SK-N-SH (cell line): ENCODE measurements around the gene NOX4. TPM values are rescaled to one million over a fixed set of nuclear protein-coding genes. Genes with fewer than 3 reads are reported as not detected.

ENCODE experiments used
- CTCF ChIA-PET: fragments of 300-600, 350-600 bp; formaldehyde crosslinking; extraction: SDS; loops from one replicate; lab custom pipeline; 2021; lab: Yijun Ruan, JAX
- POLR2A ChIA-PET: fragments of 350-600 bp; sonication (Branson Sonifier 250); formaldehyde crosslinking; extraction: SDS; loops from one replicate; lab custom pipeline; 2020; ENCODE audit warnings: antibody characterized with exemption, inconsistent platforms; lab: Yijun Ruan, JAX
- DNase-seq: peaks from one replicate; pipeline ENCODE4 v3.0.0; 2012
- H2AFZ ChIP-seq: fragments of 200-600 bp; sonication (generic); 2 replicates; pipeline ENCODE4 v1.8.1; 2016; ENCODE audit warnings: antibody characterized with exemption, mild to moderate bottlenecking, low read depth
- H3F3A ChIP-seq: fragments of 200-600 bp; sonication (generic); replicated peaks from 2 replicates; pipeline ENCODE3; 2016; ENCODE audit warnings: antibody characterized with exemption, mild to moderate bottlenecking; ENCODE audit not compliant: insufficient read depth
- H3K27ac ChIP-seq, 2 experiments: fragments of 200-500 bp in 1 of 2; fragments of 200-600 bp in 1 of 2; sonication (Bioruptor generic) in 1 of 2; sonication (generic), shearing (Covaris generic) in 1 of 2; 2 replicates each; pipeline versions ENCODE4 v1.5.1 to v1.6.1; 2014 to 2016; ENCODE audit warnings: low read depth in 2 of 2, inconsistent platforms in 1 of 2, low read length in 1 of 2, mild to moderate bottlenecking in 1 of 2, mixed read lengths in 1 of 2
- H3K27me3 ChIP-seq: fragments of 200-600 bp; sonication (generic), shearing (Covaris generic); 2 replicates; pipeline ENCODE4 v1.6.1; 2016; ENCODE audit warnings: mixed run types; ENCODE audit not compliant: insufficient read depth
- H3K36me3 ChIP-seq, 2 experiments: fragments of 200-500 bp in 1 of 2; fragments of 200-600 bp in 1 of 2; sonication (Bioruptor generic) in 1 of 2; sonication (generic) in 1 of 2; replicated peaks in 1 of 2; 2 replicates each; pipeline versions ENCODE3 to v1.5.1; 2014 to 2016; ENCODE audit warnings: low read length in 1 of 2, mild to moderate bottlenecking in 1 of 2; ENCODE audit not compliant: insufficient read depth in 2 of 2, control insufficient read depth in 1 of 2
- H3K4me1 ChIP-seq, 2 experiments: fragments of 200-500 bp in 1 of 2; fragments of 200-600 bp in 1 of 2; sonication (Bioruptor generic) in 1 of 2; sonication (generic), shearing (Covaris generic) in 1 of 2; 2 replicates each; pipeline versions ENCODE4 v1.5.1 to v1.6.1; 2014 to 2016; ENCODE audit warnings: low read depth in 1 of 2, low read length in 1 of 2, mixed run types in 1 of 2; ENCODE audit not compliant: insufficient read depth in 2 of 2, control insufficient read depth in 1 of 2
- H3K4me2 ChIP-seq: fragments of 200-600 bp; sonication (generic), shearing (Covaris generic); 2 replicates; pipeline ENCODE4 v1.6.1; 2017; ENCODE audit warnings: mixed run types
- H3K4me3 ChIP-seq, 2 experiments: fragments of 200-500 bp in 1 of 2; fragments of 200-600 bp in 1 of 2; sonication (Bioruptor generic) in 1 of 2; sonication (generic), shearing (Covaris generic) in 1 of 2; 2 replicates each; pipeline versions ENCODE4 v1.5.1 to v1.8.1; 2014 to 2016; ENCODE audit warnings: low read depth in 2 of 2, inconsistent platforms in 1 of 2, low read length in 1 of 2, mild to moderate bottlenecking in 1 of 2, mixed read lengths in 1 of 2, moderate library complexity in 1 of 2
- H3K79me2 ChIP-seq: fragments of 200-600 bp; sonication (generic); 2 replicates; pipeline ENCODE4 v1.8.1; 2017; ENCODE audit warnings: mild to moderate bottlenecking; ENCODE audit not compliant: insufficient read depth
- H3K9ac ChIP-seq: fragments of 200-600 bp; sonication (generic); 2 replicates; pipeline ENCODE4 v1.6.1; 2017; ENCODE audit warnings: mixed run types
- H3K9me2 ChIP-seq: fragments of 200-600 bp; sonication (generic); 2 replicates; pipeline ENCODE4 v1.6.1; 2017; ENCODE audit warnings: mixed run types
- H3K9me3 ChIP-seq: fragments of 200-600 bp; sonication (generic); 2 replicates; pipeline ENCODE4 v1.6.1; 2017; ENCODE audit warnings: mixed run types, mild to moderate bottlenecking, moderate library complexity
- H4K20me1 ChIP-seq: fragments of 200-600 bp; sonication (generic); 2 replicates; pipeline ENCODE4 v1.6.1; 2017; ENCODE audit warnings: mild to moderate bottlenecking, mixed run types; ENCODE audit not compliant: insufficient read depth
- CHD2 ChIP-seq: fragments of 150-350 bp; IDR thresholded peaks from 2 replicates; pipeline ENCODE4 v1.6.1; 2018; ENCODE audit warnings: low read length; ENCODE audit not compliant: partially characterized antibody
- EP300 ChIP-seq, 2 experiments: IDR thresholded peaks; 2 replicates each; pipeline versions ENCODE4 v1.4.0 to v1.6.1; 2012; ENCODE audit warnings: borderline replicate concordance in 1 of 2, low read depth in 1 of 2, low read length in 1 of 2
- EZH2phosphoT487 ChIP-seq: fragments of 200-600 bp; sonication (generic); IDR thresholded peaks from 2 replicates; pipeline ENCODE4 v1.6.1; 2017; ENCODE audit warnings: low read depth, mixed run types, mild to moderate bottlenecking, antibody characterized with exemption, moderate library complexity, borderline replicate concordance
- FOSL2 ChIP-seq: IDR thresholded peaks from 2 replicates; pipeline ENCODE4 v1.4.0; 2012; ENCODE audit warnings: low read depth, mild to moderate bottlenecking, moderate library complexity, borderline replicate concordance
- FOXM1 ChIP-seq: IDR thresholded peaks from 2 replicates; pipeline ENCODE4 v1.4.0; 2012; ENCODE audit warnings: low read depth, mild to moderate bottlenecking
- JUND ChIP-seq: IDR thresholded peaks from 2 replicates; pipeline ENCODE4 v1.4.0; 2012
- MXI1 ChIP-seq: IDR thresholded peaks from 2 replicates; pipeline ENCODE4 v1.6.1; 2012; ENCODE audit warnings: mild to moderate bottlenecking, low read depth, low read length, improper control_type of control experiment
- POLR2AphosphoS5 ChIP-seq: IDR thresholded peaks from 2 replicates; pipeline ENCODE4 v1.6.1; 2012; ENCODE audit warnings: low read depth, low read length
- RFX5 ChIP-seq: IDR thresholded peaks from 2 replicates; pipeline ENCODE4 v1.6.1; 2012; ENCODE audit warnings: mild to moderate bottlenecking, improper control_type of control experiment, low read length
- RXRA ChIP-seq: IDR thresholded peaks from 2 replicates; pipeline ENCODE4 v1.4.0; 2012; ENCODE audit warnings: low read depth, mild to moderate bottlenecking, borderline replicate concordance
- TAF1 ChIP-seq: IDR thresholded peaks from 2 replicates; pipeline ENCODE4 v1.6.1; 2012; ENCODE audit warnings: low read depth, mild to moderate bottlenecking, low read length, moderate library complexity, borderline replicate concordance
- TEAD4 ChIP-seq: IDR thresholded peaks from 2 replicates; pipeline ENCODE4 v1.4.0; 2012; ENCODE audit warnings: mild to moderate bottlenecking, borderline replicate concordance; ENCODE audit not compliant: insufficient read depth
- YY1 ChIP-seq: IDR thresholded peaks from 2 replicates; pipeline ENCODE4 v1.4.0; 2012; ENCODE audit warnings: low read depth, mild to moderate bottlenecking
- WGBS: methylation state at CpG from one replicate; pipeline ENCODE4 v1.1.6; 2017; ENCODE audit warnings: low lambda C conversion rate; 5-methylcytosine and 5-hydroxymethylcytosine counted together
- polyA plus RNA-seq, 3 experiments: library from polyadenylated mRNA; depleted of rRNA; stranded (reverse); fragments of >200 nt; gene quantifications; 2 replicates each; pipeline ENCODE4 v1.2.3, GENCODE V29; 2012
- TF ChIP-seq, protein P1 (sequence below): IDR thresholded peaks from 2 replicates; pipeline ENCODE4; 2012
- TF ChIP-seq, protein P2 (sequence below): fragments of 200-600 bp; sonication (generic); IDR thresholded peaks from 2 replicates; pipeline ENCODE4 v1.6.1; 2017; ENCODE audit warnings: antibody characterized with exemption, mild to moderate bottlenecking, moderate library complexity
- TF ChIP-seq, protein P3 (sequence below): IDR thresholded peaks from 2 replicates; pipeline ENCODE4 v1.4.0; 2012; ENCODE audit warnings: low read depth, borderline replicate concordance
- TF ChIP-seq, protein P4 (sequence below): fragments of 150-350 bp; IDR thresholded peaks from 2 replicates; pipeline ENCODE4 v1.6.1; 2016; ENCODE audit warnings: mild to moderate bottlenecking, low read depth, low read length
- TF ChIP-seq, protein P5 (sequence below): IDR thresholded peaks from 2 replicates; pipeline ENCODE4 v1.4.0; 2012; ENCODE audit warnings: low read depth

Gene NOX4
- polyA plus RNA-seq, 1 of the 3 experiments (the other 2 are of a cell fraction), result 2.2 TPM

DNA sequence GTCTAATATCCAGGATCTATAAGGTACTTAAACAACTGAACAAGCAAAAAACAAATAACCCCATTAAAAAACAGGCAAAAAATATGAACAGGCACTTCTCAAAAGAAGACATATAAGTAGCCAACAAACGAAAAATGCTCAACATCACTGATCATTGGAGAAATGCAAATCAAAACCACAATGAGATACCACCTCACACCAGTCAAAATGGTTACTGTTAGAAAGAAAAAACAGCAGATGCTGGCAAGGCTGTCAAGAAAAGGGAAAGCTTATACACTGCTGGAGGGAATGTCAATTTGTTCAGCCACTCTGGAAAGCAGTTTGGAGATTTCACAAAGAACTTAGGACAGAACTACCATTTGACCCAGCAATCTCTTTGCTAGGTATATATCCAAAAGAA lies 30.6 kb upstream of the NOX4 start:
- Histone ChIP-seq H4K20me1 (no peaks in the 10 kb centered on the region), H3K4me2 (no peak overlapping the region), H3K36me3 (no peaks in the 10 kb centered on the region), H3K27me3 (no peaks in the 10 kb centered on the region), H3K9me2 (no peaks in the 10 kb centered on the region), H3K79me2 (no peaks in the 10 kb centered on the region), H3K4me1 (no peaks in the 10 kb centered on the region), H3K9ac (no peak overlapping the region), H3K9me3 (0 out of 2 replicates have a peak, but pooled peaks cover 7% of the 10 kb centered on the region), H3K27ac (no peak overlapping the region), H2AFZ (no peak overlapping the region), H3K4me3 (no peak overlapping the region), H3F3A (peaks cover 4% of the 10 kb centered on the region)
- CTCF ChIA-PET, result no interaction called here
- no peak for DNase-seq
- 58% methylated on average over 1 of the region's 1 CpG for WGBS
- TF ChIP-seq RFX5 (no peak), CHD2 (no peak), MXI1 (no peak), RXRA (no peak), TEAD4 (no peak), EP300 (IDR thresholded peaks at IDR 0.05; ENCODE audit: borderline replicate concordance in 1 of 2, low read depth in 1 of 2, low read length in 1 of 2) (no peak), YY1 (no peak), EZH2phosphoT487 (no peak), TAF1 (no peak), FOXM1 (no peak), FOSL2 (no peak), JUND (no peak), POLR2AphosphoS5 (no peak)
- TF ChIP-seq, protein P1, sequence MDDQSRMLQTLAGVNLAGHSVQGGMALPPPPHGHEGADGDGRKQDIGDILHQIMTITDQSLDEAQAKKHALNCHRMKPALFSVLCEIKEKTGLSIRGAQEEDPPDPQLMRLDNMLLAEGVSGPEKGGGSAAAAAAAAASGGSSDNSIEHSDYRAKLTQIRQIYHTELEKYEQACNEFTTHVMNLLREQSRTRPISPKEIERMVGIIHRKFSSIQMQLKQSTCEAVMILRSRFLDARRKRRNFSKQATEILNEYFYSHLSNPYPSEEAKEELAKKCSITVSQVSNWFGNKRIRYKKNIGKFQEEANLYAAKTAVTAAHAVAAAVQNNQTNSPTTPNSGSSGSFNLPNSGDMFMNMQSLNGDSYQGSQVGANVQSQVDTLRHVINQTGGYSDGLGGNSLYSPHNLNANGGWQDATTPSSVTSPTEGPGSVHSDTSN, result no peak
- TF ChIP-seq, protein P2, sequence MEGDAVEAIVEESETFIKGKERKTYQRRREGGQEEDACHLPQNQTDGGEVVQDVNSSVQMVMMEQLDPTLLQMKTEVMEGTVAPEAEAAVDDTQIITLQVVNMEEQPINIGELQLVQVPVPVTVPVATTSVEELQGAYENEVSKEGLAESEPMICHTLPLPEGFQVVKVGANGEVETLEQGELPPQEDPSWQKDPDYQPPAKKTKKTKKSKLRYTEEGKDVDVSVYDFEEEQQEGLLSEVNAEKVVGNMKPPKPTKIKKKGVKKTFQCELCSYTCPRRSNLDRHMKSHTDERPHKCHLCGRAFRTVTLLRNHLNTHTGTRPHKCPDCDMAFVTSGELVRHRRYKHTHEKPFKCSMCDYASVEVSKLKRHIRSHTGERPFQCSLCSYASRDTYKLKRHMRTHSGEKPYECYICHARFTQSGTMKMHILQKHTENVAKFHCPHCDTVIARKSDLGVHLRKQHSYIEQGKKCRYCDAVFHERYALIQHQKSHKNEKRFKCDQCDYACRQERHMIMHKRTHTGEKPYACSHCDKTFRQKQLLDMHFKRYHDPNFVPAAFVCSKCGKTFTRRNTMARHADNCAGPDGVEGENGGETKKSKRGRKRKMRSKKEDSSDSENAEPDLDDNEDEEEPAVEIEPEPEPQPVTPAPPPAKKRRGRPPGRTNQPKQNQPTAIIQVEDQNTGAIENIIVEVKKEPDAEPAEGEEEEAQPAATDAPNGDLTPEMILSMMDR, result no peak
- TF ChIP-seq, protein P3, sequence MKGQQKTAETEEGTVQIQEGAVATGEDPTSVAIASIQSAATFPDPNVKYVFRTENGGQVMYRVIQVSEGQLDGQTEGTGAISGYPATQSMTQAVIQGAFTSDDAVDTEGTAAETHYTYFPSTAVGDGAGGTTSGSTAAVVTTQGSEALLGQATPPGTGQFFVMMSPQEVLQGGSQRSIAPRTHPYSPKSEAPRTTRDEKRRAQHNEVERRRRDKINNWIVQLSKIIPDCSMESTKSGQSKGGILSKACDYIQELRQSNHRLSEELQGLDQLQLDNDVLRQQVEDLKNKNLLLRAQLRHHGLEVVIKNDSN, result no peak
- TF ChIP-seq, protein P4, sequence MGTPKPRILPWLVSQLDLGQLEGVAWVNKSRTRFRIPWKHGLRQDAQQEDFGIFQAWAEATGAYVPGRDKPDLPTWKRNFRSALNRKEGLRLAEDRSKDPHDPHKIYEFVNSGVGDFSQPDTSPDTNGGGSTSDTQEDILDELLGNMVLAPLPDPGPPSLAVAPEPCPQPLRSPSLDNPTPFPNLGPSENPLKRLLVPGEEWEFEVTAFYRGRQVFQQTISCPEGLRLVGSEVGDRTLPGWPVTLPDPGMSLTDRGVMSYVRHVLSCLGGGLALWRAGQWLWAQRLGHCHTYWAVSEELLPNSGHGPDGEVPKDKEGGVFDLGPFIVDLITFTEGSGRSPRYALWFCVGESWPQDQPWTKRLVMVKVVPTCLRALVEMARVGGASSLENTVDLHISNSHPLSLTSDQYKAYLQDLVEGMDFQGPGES, result no peak
- TF ChIP-seq, protein P5, sequence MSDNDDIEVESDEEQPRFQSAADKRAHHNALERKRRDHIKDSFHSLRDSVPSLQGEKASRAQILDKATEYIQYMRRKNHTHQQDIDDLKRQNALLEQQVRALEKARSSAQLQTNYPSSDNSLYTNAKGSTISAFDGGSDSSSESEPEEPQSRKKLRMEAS, result no peak
- POLR2A ChIA-PET, result no interaction called here
